Esophagus muscularis mucosa (tissue), 4 donors: ENCODE measurements around the gene TNFRSF1B. TPM values are rescaled to one million over a fixed set of nuclear protein-coding genes. Genes with fewer than 3 reads are reported as not detected.
A peak's percentile ranks its signal among the peaks of the same experiment; 100 is the strongest.

ENCODE experiments used
- DNase-seq: peaks from one replicate; pipeline ENCODE4 v3.0.0-alpha.2; 2017; ENCODE audit errors: extremely low spot score
- H3K27ac ChIP-seq, 4 donors: fragments of 200-600 bp; sonication (generic); replicated peaks in 1 of 4; 1 replicate in 3 of 4; 2 replicates in 1 of 4; pipeline ENCODE4 v1.5.1; 2016 to 2019; ENCODE audit warnings: mild to moderate bottlenecking in 1 of 4
- H3K27me3 ChIP-seq, 4 donors: fragments of 200-600 bp; sonication (generic); one replicate each; pipeline versions ENCODE4 v1.5.1 to v1.6.0; 2016 to 2019
- H3K36me3 ChIP-seq, 4 donors: fragments of 200-600 bp; sonication (generic); one replicate each; pipeline ENCODE4 v1.5.1; 2016 to 2019
- H3K4me1 ChIP-seq, 4 donors: fragments of 200-600 bp; sonication (generic); one replicate each; pipeline ENCODE4 v1.5.1; 2016 to 2019
- H3K4me3 ChIP-seq, 4 donors: fragments of 200-600 bp; sonication (generic); 1 replicate in 2 of 4; 2 replicates in 2 of 4; pipeline ENCODE4 v1.5.1; 2016 to 2019; ENCODE audit warnings: mild to moderate bottlenecking in 4 of 4, moderate library complexity in 1 of 4
- H3K9me3 ChIP-seq, 4 donors: fragments of 200-600 bp; sonication (generic); 1 replicate in 3 of 4; 2 replicates in 1 of 4; pipeline ENCODE4 v1.5.1; 2016 to 2019
- CTCF ChIP-seq, 3 experiments: fragments of 200-600 bp in 2 of 3; fragments of 450-650 bp in 1 of 3; sonication (generic) in 2 of 3; IDR thresholded peaks; one replicate each; pipeline ENCODE4 v1.5.1; 2017 to 2019; ENCODE audit warnings: antibody characterized with exemption in 3 of 3, mild to moderate bottlenecking in 2 of 3, moderate library complexity in 1 of 3
- EP300 ChIP-seq: sonication (generic); formaldehyde crosslinking; IDR thresholded peaks from one replicate; pipeline ENCODE4 v1.6.1; 2017; ENCODE audit warnings: antibody characterized with exemption
- POLR2A ChIP-seq: fragments of 450-650 bp; IDR thresholded peaks from one replicate; pipeline ENCODE4 v1.6.1; 2017; ENCODE audit warnings: antibody characterized with exemption, moderate library complexity, mild to moderate bottlenecking, low read depth
- POLR2AphosphoS5 ChIP-seq, 2 donors: sonication (generic); formaldehyde crosslinking; IDR thresholded peaks; one replicate each; pipeline ENCODE4 v1.6.1; 2017; ENCODE audit warnings: antibody characterized with exemption in 2 of 2
- WGBS: methylation state at CpG from one replicate; pipeline ENCODE4 v1.1.5; 2018; 5-methylcytosine and 5-hydroxymethylcytosine counted together
- intact Hi-C: fragments of 100-400 bp; cut with DNase I; formaldehyde crosslinking; loops from one replicate; pipeline ENCODE4 v1.15.1; 2023
- total RNA-seq, 4 donors: library from RNA; depleted of rRNA; stranded (reverse); fragments of >200 nt; gene quantifications; one replicate each; pipeline versions ENCODE4 v1.1.0 to v1.2.1, GENCODE V29; 2016

Gene TNFRSF1B
- total RNA-seq, 4 donors from 2014 or later: 15.4 to 55.5 (median 32.4) TPM

DNA sequence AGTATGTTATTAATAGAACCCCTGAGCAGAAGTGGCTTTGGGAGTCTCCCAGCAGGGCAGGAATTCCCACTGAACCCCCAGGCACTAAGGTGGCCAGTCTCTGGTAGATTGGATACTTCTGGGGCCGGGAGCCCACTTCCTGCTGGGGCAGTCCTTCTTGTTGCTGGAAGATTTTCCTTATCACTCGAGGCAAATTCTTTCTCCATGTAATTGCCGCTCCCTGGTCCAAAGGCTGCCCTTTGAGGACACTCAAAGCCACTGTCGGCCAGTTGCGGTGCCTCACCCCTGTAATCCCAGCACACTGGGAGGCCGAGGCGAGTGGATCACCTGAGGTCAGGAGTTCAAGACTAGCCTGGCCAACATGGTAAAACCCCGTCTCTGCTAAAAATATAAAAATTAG is 22.6 kb upstream of the TNFRSF1B start:
- 91% methylated on average over 2 of the region's 8 CpGs for WGBS
- H3K9me3 ChIP-seq: no peaks in the 10 kb centered on the region
- no peak overlapping the region for H3K4me3 ChIP-seq
- intact Hi-C loops: no loop called here
- TF ChIP-seq POLR2AphosphoS5 (IDR thresholded peaks at IDR 0.05) (no peak), POLR2A (no peak), EP300 (no peak), CTCF (IDR thresholded peaks at IDR 0.05) (no peak)
- DNase-seq: no peak
- H3K27ac ChIP-seq: peak overlapping the region; percentile 18 to 63 (median 52)
- no peaks in the 10 kb centered on the region for H3K36me3 ChIP-seq
- H3K27me3 ChIP-seq: no peaks in the 10 kb centered on the region
- H3K4me1 ChIP-seq: peaks cover 21 to 41% (median 40%) of the 10 kb centered on the region in 4 donors

- peaks cover 0 to 3% (median 1%) of the 10 kb centered on the region in 4 donors for H3K9me3 ChIP-seq
- H3K27me3 ChIP-seq: no peaks in the 10 kb centered on the region
- no peak for DNase-seq
- H3K4me1 ChIP-seq: peaks cover 22 to 44% (median 41%) of the 10 kb centered on the region in 4 donors
- peak overlapping the region in 1 of 4 donors; percentile 75 for H3K27ac ChIP-seq
- intact Hi-C loops: no loop called here
- H3K4me3 ChIP-seq: no peak overlapping the region
- 89% methylated on average over 4 of the region's 4 CpGs for WGBS
- H3K36me3 ChIP-seq: no peaks in the 10 kb centered on the region
- no peak for TF ChIP-seq POLR2A
- TF ChIP-seq POLR2AphosphoS5 (IDR thresholded peaks at IDR 0.05): no peak
- TF ChIP-seq CTCF (IDR thresholded peaks at IDR 0.05): no peak
Observed at GRCh38 chr1:12144969-12145368, 21.8 kb upstream of the TNFRSF1B start.

DNA sequence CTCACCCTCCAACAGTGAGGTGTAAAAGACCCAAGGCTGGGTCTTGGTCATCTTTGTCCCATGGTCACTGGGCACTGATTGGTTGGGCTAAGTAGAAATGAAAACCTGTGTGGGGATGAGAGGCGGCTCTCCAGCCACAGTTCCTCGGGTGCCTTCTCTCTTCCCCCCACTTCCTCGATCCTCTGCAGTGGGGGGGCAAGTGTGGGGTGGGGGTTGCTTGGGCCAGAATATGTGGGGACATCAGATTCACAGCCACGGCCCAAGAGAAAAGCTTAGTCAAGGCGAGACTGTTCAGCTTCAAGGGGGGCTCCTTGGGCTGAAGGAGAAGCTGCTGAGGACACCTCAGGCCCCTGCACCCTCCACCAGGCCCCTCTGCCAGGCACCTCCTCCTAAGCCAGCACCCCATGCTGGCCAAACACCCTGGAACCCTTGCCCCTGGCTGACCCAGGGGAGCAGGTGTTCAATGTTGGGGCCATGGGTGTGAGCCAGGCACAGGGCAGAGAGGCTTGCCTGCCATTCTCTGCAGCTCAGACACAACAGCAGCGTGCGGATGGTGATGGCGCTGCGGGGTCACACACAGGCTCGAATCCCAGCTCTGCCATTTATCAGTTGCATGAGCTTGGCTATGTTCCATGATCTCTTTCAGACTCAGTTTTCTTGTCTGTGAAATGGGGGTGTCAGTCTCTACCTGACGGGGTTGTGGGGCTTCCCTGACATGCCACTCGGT is 21.0 kb upstream of the TNFRSF1B start:
- no peak for DNase-seq
- 75% methylated on average over 6 of the region's 12 CpGs for WGBS
- H3K27ac ChIP-seq: peak overlapping the region; percentile 26 to 75 (median 59)
- H3K27me3 ChIP-seq: no peaks in the 10 kb centered on the region
- H3K9me3 ChIP-seq: peaks cover 0 to 5% (median 2%) of the 10 kb centered on the region in 4 donors
- H3K4me1 ChIP-seq: peaks cover 22 to 51% (median 47%) of the 10 kb centered on the region in 4 donors
- intact Hi-C loops: no loop called here
- no peaks in the 10 kb centered on the region for H3K36me3 ChIP-seq
- no peak overlapping the region for H3K4me3 ChIP-seq
- TF ChIP-seq EP300 (no peak), POLR2A (no peak), CTCF (IDR thresholded peaks at IDR 0.05) (no peak), POLR2AphosphoS5 (IDR thresholded peaks at IDR 0.05) (no peak)

- peaks cover 22 to 51% (median 48%) of the 10 kb centered on the region in 4 donors for H3K4me1 ChIP-seq
- 91% methylated on average over 12 of the region's 20 CpGs for WGBS
Observed at GRCh38 chr1:12146343-12147112, 20.3 kb upstream of the TNFRSF1B start.

More at GRCh38 chr1:12146343-12147112, 20.3 kb upstream of the TNFRSF1B start:
- Histone ChIP-seq H3K27ac (peak overlapping the region; percentile 26 to 75 (median 59)), H3K27me3 (no peaks in the 10 kb centered on the region), H3K36me3 (no peaks in the 10 kb centered on the region), H3K9me3 (peaks cover 0 to 5% (median 2%) of the 10 kb centered on the region in 4 donors), H3K4me3 (no peak overlapping the region)
- intact Hi-C loops: no loop called here
- TF ChIP-seq POLR2AphosphoS5 (IDR thresholded peaks at IDR 0.05) (no peak), EP300 (no peak), CTCF (IDR thresholded peaks at IDR 0.05) (no peak), POLR2A (no peak)
- no peak for DNase-seq
